ENCODE results near the gene PRICKLE4. TPM values are rescaled to one million over a fixed set of nuclear protein-coding genes. Genes with fewer than 3 reads are reported as not detected.
"Not testable (repeated sequence)": the region's sequence is repeated elsewhere in the genome, so short reads cannot be mapped to it uniquely, and the experiment has no call there.

PRICKLE4 gene
- total and polyA plus RNA-seq, 2 experiments from 2014 or later, result 2.1 TPM; not detected in 1

- no peak overlapping the region for H3K27ac ChIP-seq
- in situ Hi-C loops (cut with MboI), result no loop called here
- no peaks in the 10 kb centered on the region for H3K4me1 ChIP-seq (ENCODE audit: insufficient read depth)
- no peaks in the 10 kb centered on the region for H3K9me3 ChIP-seq (ENCODE audit: low read depth)
- H3K27me3 ChIP-seq (replicated peaks; ENCODE audit: insufficient read depth), result no peaks in the 10 kb centered on the region
- no peaks in the 10 kb centered on the region for H3K9me2 ChIP-seq (ENCODE audit: insufficient read depth)
- H3K79me2 ChIP-seq (ENCODE audit: insufficient read depth), result no peaks in the 10 kb centered on the region
- H2AFZ ChIP-seq, result no peak overlapping the region
- no peaks in the 10 kb centered on the region for H3F3A ChIP-seq (ENCODE audit: insufficient read depth)
- H3K4me2 ChIP-seq (ENCODE audit: unreplicated experiment), result no peak overlapping the region
- 92 to 97% methylated on average over 3 of the region's 3 CpGs for WGBS, 2 experiments (ENCODE audit: low coverage in 1 of 2, low lambda C conversion rate in 2 of 2, missing lambda C conversion rate in 2 of 2)
- no peak for TF ChIP-seq EZH2phosphoT487 (IDR thresholded peaks at IDR 0.05; ENCODE audit: insufficient read depth, low read depth)
- TF ChIP-seq EZH2 (IDR thresholded peaks at IDR 0.05; ENCODE audit: insufficient read depth, poor library complexity, severe bottlenecking), result no peak
- no peaks in the 10 kb centered on the region for H3K36me3 ChIP-seq (ENCODE audit: low read depth)
- H3K9ac ChIP-seq, result no peak overlapping the region
- no peak overlapping the region for H3K4me3 ChIP-seq
- no peaks in the 10 kb centered on the region for H4K20me1 ChIP-seq (ENCODE audit: insufficient read depth)
- no peak for DNase-seq
These were observed 30.5 kb downstream of the PRICKLE4 start for GRCh38 chr6:41811095-41811494.

GRCh38 chr6:41811946-41812345 is 31.4 kb downstream of the PRICKLE4 start:
- H3K4me1 ChIP-seq (ENCODE audit: insufficient read depth); H2AFZ ChIP-seq; H3K9me2 ChIP-seq (ENCODE audit: insufficient read depth); H3F3A ChIP-seq (ENCODE audit: insufficient read depth); H3K9me3 ChIP-seq (ENCODE audit: low read depth); DNase-seq; H3K27me3 ChIP-seq (replicated peaks; ENCODE audit: insufficient read depth); H3K27ac ChIP-seq; H3K36me3 ChIP-seq (ENCODE audit: low read depth); H4K20me1 ChIP-seq (ENCODE audit: insufficient read depth); H3K4me3 ChIP-seq; in situ Hi-C loops (cut with MboI); H3K4me2 ChIP-seq (ENCODE audit: unreplicated experiment); H3K79me2 ChIP-seq (ENCODE audit: insufficient read depth); H3K9ac ChIP-seq: not testable (repeated sequence)
- WGBS, 2 experiments (ENCODE audit: low coverage in 1 of 2, low lambda C conversion rate in 2 of 2, missing lambda C conversion rate in 2 of 2), result 92 to 96% methylated on average over 13 of the region's 13 CpGs

GRCh38 chr6:41813469-41813868 is 32.9 kb downstream of the PRICKLE4 start:
- H3K9me2 ChIP-seq (ENCODE audit: insufficient read depth), result no peaks in the 10 kb centered on the region
- WGBS, 2 experiments (ENCODE audit: low coverage in 1 of 2, low lambda C conversion rate in 2 of 2, missing lambda C conversion rate in 2 of 2), result 91 to 92% methylated on average over 2 of the region's 2 CpGs
- H3K9me3 ChIP-seq (ENCODE audit: low read depth), result no peaks in the 10 kb centered on the region

GRCh38 chr6:41813956-41814355 is 33.4 kb downstream of the PRICKLE4 start:
- H3K4me1 ChIP-seq (ENCODE audit: insufficient read depth), result no peaks in the 10 kb centered on the region
- in situ Hi-C loops (cut with MboI), result no loop called here
- H3K79me2 ChIP-seq (ENCODE audit: insufficient read depth), result no peaks in the 10 kb centered on the region
- H3K27me3 ChIP-seq (replicated peaks; ENCODE audit: insufficient read depth), result no peaks in the 10 kb centered on the region
- H3K9me2 ChIP-seq (ENCODE audit: insufficient read depth), result no peaks in the 10 kb centered on the region
- H3K27ac ChIP-seq, result no peak overlapping the region
- DNase-seq, result no peak
- no peaks in the 10 kb centered on the region for H4K20me1 ChIP-seq (ENCODE audit: insufficient read depth)
- H3K9me3 ChIP-seq (ENCODE audit: low read depth), result no peaks in the 10 kb centered on the region
- no peak overlapping the region for H3K4me2 ChIP-seq (ENCODE audit: unreplicated experiment)
- TF ChIP-seq EZH2phosphoT487 (IDR thresholded peaks at IDR 0.05; ENCODE audit: insufficient read depth, low read depth) (no peak), EZH2 (IDR thresholded peaks at IDR 0.05; ENCODE audit: insufficient read depth, poor library complexity, severe bottlenecking) (no peak)
- no peak overlapping the region for H3K9ac ChIP-seq
- no peaks in the 10 kb centered on the region for H3F3A ChIP-seq (ENCODE audit: insufficient read depth)
- no peaks in the 10 kb centered on the region for H3K36me3 ChIP-seq (ENCODE audit: low read depth)
- WGBS, 2 experiments (ENCODE audit: low coverage in 1 of 2, low lambda C conversion rate in 2 of 2, missing lambda C conversion rate in 2 of 2), result 67 to 81% methylated on average over 2 of the region's 2 CpGs
- no peak overlapping the region for H3K4me3 ChIP-seq
- no peak overlapping the region for H2AFZ ChIP-seq

More at GRCh38 chr6:41813469-41813868, 32.9 kb downstream of the PRICKLE4 start:
- H3K27me3 ChIP-seq (replicated peaks; ENCODE audit: insufficient read depth), result no peaks in the 10 kb centered on the region
- no peaks in the 10 kb centered on the region for H3K79me2 ChIP-seq (ENCODE audit: insufficient read depth)
- H3F3A ChIP-seq (ENCODE audit: insufficient read depth), result no peaks in the 10 kb centered on the region
- H2AFZ ChIP-seq, result no peak overlapping the region
- H3K4me3 ChIP-seq, result no peak overlapping the region
- H3K36me3 ChIP-seq (ENCODE audit: low read depth), result no peaks in the 10 kb centered on the region
- H3K27ac ChIP-seq, result no peak overlapping the region
- no peak overlapping the region for H3K9ac ChIP-seq
- H3K4me2 ChIP-seq (ENCODE audit: unreplicated experiment), result no peak overlapping the region
- no peak for TF ChIP-seq EZH2 (IDR thresholded peaks at IDR 0.05; ENCODE audit: insufficient read depth, poor library complexity, severe bottlenecking)
- no peak for TF ChIP-seq EZH2phosphoT487 (IDR thresholded peaks at IDR 0.05; ENCODE audit: insufficient read depth, low read depth)
- no peaks in the 10 kb centered on the region for H3K4me1 ChIP-seq (ENCODE audit: insufficient read depth)
- in situ Hi-C loops (cut with MboI), result no loop called here
- H4K20me1 ChIP-seq (ENCODE audit: insufficient read depth), result no peaks in the 10 kb centered on the region
- peak; percentile 16 for DNase-seq

GRCh38 chr6:41814629-41815028 is 34.0 kb downstream of the PRICKLE4 start:
- Histone ChIP-seq H3K9me3 (ENCODE audit: low read depth) (no peaks in the 10 kb centered on the region), H2AFZ (no peak overlapping the region), H3K4me2 (ENCODE audit: unreplicated experiment) (no peak overlapping the region), H3K79me2 (ENCODE audit: insufficient read depth) (no peaks in the 10 kb centered on the region), H3K27ac (no peak overlapping the region), H3K4me3 (no peak overlapping the region), H3K9me2 (ENCODE audit: insufficient read depth) (no peaks in the 10 kb centered on the region), H3F3A (ENCODE audit: insufficient read depth) (no peaks in the 10 kb centered on the region), H3K9ac (no peak overlapping the region), H3K36me3 (ENCODE audit: low read depth) (no peaks in the 10 kb centered on the region), H3K4me1 (ENCODE audit: insufficient read depth) (no peaks in the 10 kb centered on the region), H4K20me1 (ENCODE audit: insufficient read depth) (no peaks in the 10 kb centered on the region), H3K27me3 (replicated peaks; ENCODE audit: insufficient read depth) (no peaks in the 10 kb centered on the region)
- no peak for DNase-seq
- 65% methylated on average over 4 of the region's 4 CpGs for WGBS, 2 experiments (ENCODE audit: low coverage in 1 of 2, low lambda C conversion rate in 2 of 2, missing lambda C conversion rate in 2 of 2)
- in situ Hi-C loops (cut with MboI), result no loop called here
- TF ChIP-seq EZH2 (IDR thresholded peaks at IDR 0.05; ENCODE audit: insufficient read depth, poor library complexity, severe bottlenecking) (no peak), EZH2phosphoT487 (IDR thresholded peaks at IDR 0.05; ENCODE audit: insufficient read depth, low read depth) (no peak)

Measured in GM23248 (cell line).